Measurements from ENCODE around the gene OR6K2. TPM values are rescaled to one million over a fixed set of nuclear protein-coding genes. Genes with fewer than 3 reads are reported as not detected.

The OR6K2 gene
- polyA plus RNA-seq, 1 experiment = not detected

GRCh38 chr1:158728510-158729225, 28.2 kb upstream of the OR6K2 start:
- POLR2A ChIA-PET = no interaction called here

GRCh38 chr1:158724442-158724841, 24.0 kb upstream of the OR6K2 start:
- Histone ChIP-seq H3K9me3 (ENCODE audit: control insufficient read depth, insufficient read depth, low read length) (no peaks in the 10 kb centered on the region), H3K27ac (ENCODE audit: low read depth, low read length) (no peak overlapping the region), H3K27me3 (ENCODE audit: control insufficient read depth, insufficient read depth, low read length) (no peaks in the 10 kb centered on the region), H3K4me3 (ENCODE audit: low read depth, low read length) (no peak overlapping the region)
- CTCF ChIA-PET = interaction anchor here (0.8 kb wide), 1 partner anchor 274 kb away, joined by 3 read pairs; no protein-coding TSS in a partner anchor
- no peak for TF ChIP-seq CTCF (IDR thresholded peaks at IDR 0.05; ENCODE audit: low read depth, low read length)
- POLR2A ChIA-PET = no interaction called here
- no peak for DNase-seq (ENCODE audit: low read depth, low spot score)

More at GRCh38 chr1:158728510-158729225, 28.2 kb upstream of the OR6K2 start:
- DNase-seq (ENCODE audit: low read depth, low spot score) = no peak
- CTCF ChIA-PET = no interaction called here
- Histone ChIP-seq H3K27ac (ENCODE audit: low read depth, low read length) (no peak overlapping the region), H3K27me3 (ENCODE audit: control insufficient read depth, insufficient read depth, low read length) (no peaks in the 10 kb centered on the region), H3K9me3 (ENCODE audit: control insufficient read depth, insufficient read depth, low read length) (no peaks in the 10 kb centered on the region), H3K4me3 (ENCODE audit: low read depth, low read length) (no peak overlapping the region)
- no peak for TF ChIP-seq CTCF (IDR thresholded peaks at IDR 0.05; ENCODE audit: low read depth, low read length)

- H3K27me3 ChIP-seq (ENCODE audit: control insufficient read depth, insufficient read depth, low read length) = no peaks in the 10 kb centered on the region
- ChIA-PET CTCF (no interaction called here), POLR2A (no interaction called here)
- no peaks in the 10 kb centered on the region for H3K9me3 ChIP-seq (ENCODE audit: control insufficient read depth, insufficient read depth, low read length)
- no peak within 1 kb of the TSS for H3K4me3 ChIP-seq (ENCODE audit: low read depth, low read length)
- no peak for DNase-seq (ENCODE audit: low read depth, low spot score)
- H3K27ac ChIP-seq (ENCODE audit: low read depth, low read length) = no peak within 1 kb of the TSS
- TF ChIP-seq CTCF (IDR thresholded peaks at IDR 0.05; ENCODE audit: low read depth, low read length) = no peak
These were observed 20.2 kb upstream of the OR6K2 start, which contains the start of gene OR6K3 for GRCh38 chr1:158720620-158721019. Gene OR6K3, minus strand, starts transcription at chr1:158720720. Its CDS starts 2,605 bp downstream, at chr1:158718115.

- ChIA-PET POLR2A (no interaction called here), CTCF (no interaction called here)
- Histone ChIP-seq H3K27me3 (ENCODE audit: control insufficient read depth, insufficient read depth, low read length) (no peaks in the 10 kb centered on the region), H3K27ac (ENCODE audit: low read depth, low read length) (no peak overlapping the region), H3K9me3 (ENCODE audit: control insufficient read depth, insufficient read depth, low read length) (no peaks in the 10 kb centered on the region), H3K4me3 (ENCODE audit: low read depth, low read length) (no peak overlapping the region)
- no peak for DNase-seq (ENCODE audit: low read depth, low spot score)
- no peak for TF ChIP-seq CTCF (IDR thresholded peaks at IDR 0.05; ENCODE audit: low read depth, low read length)
These were observed 19.2 kb upstream of the OR6K2 start for GRCh38 chr1:158719664-158720063.

GRCh38 chr1:158717344-158717743, 16.9 kb upstream of the OR6K2 start:
- no peak for DNase-seq (ENCODE audit: low read depth, low spot score)
- no peaks in the 10 kb centered on the region for H3K27me3 ChIP-seq (ENCODE audit: control insufficient read depth, insufficient read depth, low read length)
- H3K27ac ChIP-seq (ENCODE audit: low read depth, low read length) = no peak overlapping the region
- CTCF ChIA-PET = no interaction called here
- no peak overlapping the region for H3K4me3 ChIP-seq (ENCODE audit: low read depth, low read length)
- H3K9me3 ChIP-seq (ENCODE audit: control insufficient read depth, insufficient read depth, low read length) = no peaks in the 10 kb centered on the region
- POLR2A ChIA-PET = no interaction called here
- no peak for TF ChIP-seq CTCF (IDR thresholded peaks at IDR 0.05; ENCODE audit: low read depth, low read length)
